GM12892 (cell line): Measurements from ENCODE around the gene BAZ1B.

Experiments
- POLR2A ChIP-seq: IDR thresholded peaks from 2 replicates; pipeline ENCODE4 v1.6.1; 2011; ENCODE audit warnings: low read depth, low read length, control low read depth
- POLR2AphosphoS5 ChIP-seq: IDR thresholded peaks from 2 replicates; pipeline ENCODE4 v1.6.1; 2011; ENCODE audit warnings: low read depth, low read length, control low read depth
- TAF1 ChIP-seq: IDR thresholded peaks from 2 replicates; pipeline ENCODE4 v1.6.1; 2011; ENCODE audit warnings: low read depth, mild to moderate bottlenecking, control low read depth, low read length, borderline replicate concordance

- no peak for TF ChIP-seq POLR2A
- TF ChIP-seq POLR2AphosphoS5 = no peak
- no peak for TF ChIP-seq TAF1
Measured at GRCh38 chr7:73530800-73531199, 8.7 kb upstream of the BAZ1B start.
